HG03442 (cell line): ENCODE measurements around the gene S100A10.

ENCODE experiments used
- ATAC-seq: cut with Tn5 transposase; IDR thresholded peaks from one replicate; pipeline ENCODE4 v1.9.1; 2021; ENCODE audit warnings: mild to moderate bottlenecking, moderate library complexity; ENCODE audit not compliant: unreplicated experiment

Gene S100A10

GRCh38 chr1:152013664-152014237, 20.1 kb upstream of the S100A10 start:
- ATAC-seq = no peak

- no peak for ATAC-seq
These were observed 16.0 kb upstream of the S100A10 start for GRCh38 chr1:152009691-152010090.

- ATAC-seq = no peak
These were observed 13.4 kb upstream of the S100A10 start for GRCh38 chr1:152007047-152007446.

DNA sequence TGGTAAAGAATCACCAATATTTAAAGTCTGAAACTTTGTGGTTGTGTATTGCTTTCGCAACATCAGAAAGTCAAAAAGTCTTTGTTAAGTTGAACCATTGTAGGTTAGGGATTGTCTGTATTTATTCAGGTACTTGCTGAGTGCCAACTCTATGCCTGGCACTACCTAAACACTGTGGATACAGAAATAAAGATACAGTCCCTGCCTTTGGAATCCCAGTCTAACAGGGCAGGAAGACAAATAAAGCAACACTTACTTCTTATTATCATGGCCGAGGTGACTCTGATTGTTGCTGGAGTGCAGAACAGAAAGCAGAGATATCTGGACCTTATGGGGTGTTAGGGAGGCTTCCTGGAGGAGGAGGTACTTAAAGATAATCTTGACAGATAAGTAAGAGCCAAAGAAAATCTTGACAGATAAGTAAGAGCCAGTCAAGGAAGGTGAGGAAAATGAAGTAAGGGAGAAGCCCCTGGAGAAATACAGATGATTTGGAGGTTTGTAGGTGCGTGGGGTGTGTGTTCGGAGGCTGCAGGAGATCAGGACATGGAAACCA, 11.8 kb upstream of the S100A10 start:
- no peak for ATAC-seq

DNA sequence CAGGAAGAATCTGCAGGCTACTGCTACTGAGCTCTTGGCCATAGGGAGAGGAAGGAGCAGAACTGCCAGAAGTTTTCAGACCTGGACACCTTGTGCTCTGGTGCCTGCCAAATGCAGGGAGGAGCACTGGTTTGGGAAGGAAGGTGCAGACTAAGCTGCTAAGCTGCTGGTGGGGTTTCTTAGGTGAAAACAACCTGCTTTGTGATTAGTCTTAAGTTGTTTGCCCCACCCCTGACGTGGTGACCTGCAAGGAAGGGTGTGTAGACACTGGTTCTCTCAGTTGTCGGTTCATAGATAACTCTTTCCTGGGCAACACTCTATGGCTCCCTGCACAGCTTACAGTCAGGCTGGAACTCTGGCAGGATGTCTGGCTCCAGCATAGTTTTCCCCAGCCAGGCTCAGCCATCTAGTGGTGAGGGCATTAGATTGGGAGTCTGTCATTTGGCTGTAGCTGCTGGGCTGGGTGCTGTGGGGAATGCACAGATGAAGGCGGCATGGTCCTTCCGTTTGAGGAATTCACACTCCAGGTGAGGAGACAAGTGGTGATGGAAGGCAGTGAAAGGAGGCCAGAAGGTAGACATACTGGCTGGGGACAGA, 10.3 kb upstream of the S100A10 start:
- ATAC-seq = no peak

GRCh38 chr1:152002960-152003359, 9.3 kb upstream of the S100A10 start:
- ATAC-seq = no peak

DNA sequence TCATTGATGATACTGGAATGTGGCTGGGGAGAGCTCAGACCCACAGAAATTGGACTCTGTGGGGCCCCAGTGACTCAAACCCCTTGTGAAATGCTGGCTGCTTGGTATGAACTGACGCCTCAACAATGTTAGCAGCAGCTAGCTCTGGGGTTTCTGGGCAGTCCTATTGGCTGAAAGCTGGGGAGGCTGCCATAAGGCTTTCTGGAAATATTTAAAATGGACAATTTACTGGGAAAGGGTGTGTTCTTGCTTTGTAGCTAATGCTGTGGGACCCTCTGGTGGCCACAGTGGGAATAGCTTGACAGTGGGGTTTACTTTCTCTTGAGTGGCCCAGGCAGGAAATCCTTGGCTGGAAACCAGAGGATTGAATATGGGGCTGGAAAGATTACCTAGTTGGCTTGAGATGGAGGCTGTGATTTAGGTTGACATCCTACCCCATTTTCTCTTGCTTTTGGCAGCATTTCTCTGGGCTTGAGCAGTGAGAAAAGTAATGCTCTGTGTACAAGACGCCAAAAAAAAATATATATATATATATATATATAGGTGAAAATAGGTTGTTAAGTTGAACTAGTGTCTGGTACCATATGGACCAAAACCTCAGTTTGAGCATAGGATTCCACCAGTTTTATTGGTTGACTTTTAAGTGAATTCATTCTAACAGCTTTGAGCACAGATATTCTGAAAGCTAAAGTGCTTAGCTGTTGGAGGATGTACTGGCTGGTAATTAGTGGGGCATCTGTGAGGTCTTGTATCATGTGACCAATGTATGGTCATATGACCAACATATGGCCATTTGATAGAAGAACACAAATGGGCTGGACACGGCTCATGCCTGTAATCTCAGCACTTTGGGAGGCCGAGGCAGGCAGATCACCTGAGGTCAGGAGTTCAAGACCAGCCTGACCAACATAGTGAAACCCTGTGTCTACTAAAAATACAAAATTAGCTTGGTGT, 8.2 kb upstream of the S100A10 start:
- no peak for ATAC-seq

DNA sequence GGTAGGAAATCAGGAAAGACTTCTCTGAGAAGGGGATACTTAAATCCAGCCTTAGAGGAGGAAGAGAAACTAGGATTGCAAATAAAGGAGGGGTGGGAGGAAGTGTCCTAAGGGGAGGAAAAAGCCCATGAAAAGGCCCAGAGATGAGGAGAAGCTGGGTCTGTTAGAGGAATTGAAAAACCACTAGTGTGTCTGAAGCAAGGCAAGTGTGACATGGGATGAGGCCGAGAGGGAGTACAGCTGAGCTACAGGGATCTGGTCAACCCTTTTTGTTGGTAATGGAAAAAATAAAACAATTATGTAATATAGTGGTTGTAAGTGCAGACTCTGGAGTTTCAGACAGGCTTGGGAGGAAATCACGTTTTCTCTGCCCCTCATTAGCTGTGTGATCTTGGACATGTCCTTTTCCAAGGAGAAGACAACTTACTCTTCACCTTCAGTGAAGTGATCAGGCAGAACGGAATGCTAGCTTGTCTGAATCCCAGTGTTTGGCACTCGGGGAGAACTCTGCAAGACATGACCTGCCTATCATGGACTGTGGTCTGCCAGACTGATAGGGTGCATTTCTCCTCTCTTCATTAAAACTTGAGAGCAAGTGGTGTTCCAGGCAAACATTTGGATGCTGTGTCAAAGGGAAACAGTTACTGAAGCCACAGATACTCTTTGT, 7.4 kb upstream of the S100A10 start:
- ATAC-seq = no peak

- ATAC-seq = no peak
These were observed 5.1 kb upstream of the S100A10 start for GRCh38 chr1:151998611-151999362.

DNA sequence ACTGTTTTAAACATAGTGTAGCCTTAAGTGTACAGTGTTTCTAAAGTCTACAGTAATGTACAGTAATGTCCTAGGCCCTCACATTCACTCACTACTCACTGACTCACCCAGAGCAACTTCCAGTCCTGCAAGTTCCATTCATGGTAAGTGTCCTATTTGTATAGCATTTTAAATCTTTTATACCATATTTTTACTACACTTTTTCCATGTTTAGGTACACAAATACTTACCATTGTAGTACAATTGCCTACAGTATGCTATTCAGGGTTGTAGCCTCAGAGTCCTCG, 3.6 kb upstream of the S100A10 start:
- no peak for ATAC-seq

DNA sequence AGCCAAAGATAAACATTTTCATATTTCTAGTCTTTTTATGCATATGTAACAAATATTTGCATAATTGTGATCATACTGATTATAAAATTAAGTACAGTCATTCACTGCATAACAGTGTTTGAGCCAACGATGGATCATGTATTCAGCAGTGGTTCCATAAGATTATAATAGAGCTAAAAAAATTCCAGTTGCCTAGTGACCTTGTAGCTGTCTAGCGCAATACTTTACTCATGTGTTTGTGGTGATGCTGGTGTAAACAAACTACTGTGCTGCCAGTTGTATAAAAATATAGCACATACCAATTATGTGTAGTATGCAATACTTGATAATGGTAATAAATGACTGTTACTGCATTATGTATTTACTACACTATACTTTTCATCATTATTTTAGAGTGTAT, 2.1 kb upstream of the S100A10 start:
- ATAC-seq = no peak

GRCh38 chr1:151994956-151995355, 1.3 kb upstream of the S100A10 start:
- no peak for ATAC-seq

DNA sequence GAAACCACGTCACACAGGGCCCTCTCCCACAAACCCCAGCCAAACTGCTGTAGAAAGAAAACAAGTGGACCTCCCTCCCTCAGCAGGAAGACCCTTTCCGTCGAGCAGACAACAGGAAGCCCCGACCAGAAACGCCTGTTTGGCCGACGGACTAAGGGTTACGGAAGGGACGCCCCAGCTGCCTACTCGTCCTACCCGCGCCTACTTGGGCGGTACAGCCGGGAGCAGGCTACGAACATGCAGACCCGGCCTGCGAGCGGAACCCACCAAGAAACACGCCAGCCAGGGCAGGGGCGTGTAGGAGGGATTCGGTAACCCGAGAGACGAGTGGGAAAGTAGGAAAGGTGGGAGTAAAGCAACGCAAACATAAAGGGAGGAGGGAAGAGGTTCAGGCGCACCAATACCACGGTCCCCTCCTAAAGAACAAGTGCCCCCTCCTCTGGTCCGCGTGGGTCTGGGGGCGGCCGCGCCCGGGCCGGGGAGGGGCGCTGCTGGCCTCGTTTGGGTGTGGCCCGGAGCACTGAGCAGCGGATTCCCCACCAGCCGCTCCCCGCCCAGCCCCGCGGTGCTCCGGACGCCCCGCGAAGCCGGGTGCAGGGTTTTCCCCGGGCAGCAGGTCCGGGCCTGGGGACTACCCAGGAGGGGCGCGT, 450 bp downstream of the S100A10 start:
- ATAC-seq = no peak

DNA sequence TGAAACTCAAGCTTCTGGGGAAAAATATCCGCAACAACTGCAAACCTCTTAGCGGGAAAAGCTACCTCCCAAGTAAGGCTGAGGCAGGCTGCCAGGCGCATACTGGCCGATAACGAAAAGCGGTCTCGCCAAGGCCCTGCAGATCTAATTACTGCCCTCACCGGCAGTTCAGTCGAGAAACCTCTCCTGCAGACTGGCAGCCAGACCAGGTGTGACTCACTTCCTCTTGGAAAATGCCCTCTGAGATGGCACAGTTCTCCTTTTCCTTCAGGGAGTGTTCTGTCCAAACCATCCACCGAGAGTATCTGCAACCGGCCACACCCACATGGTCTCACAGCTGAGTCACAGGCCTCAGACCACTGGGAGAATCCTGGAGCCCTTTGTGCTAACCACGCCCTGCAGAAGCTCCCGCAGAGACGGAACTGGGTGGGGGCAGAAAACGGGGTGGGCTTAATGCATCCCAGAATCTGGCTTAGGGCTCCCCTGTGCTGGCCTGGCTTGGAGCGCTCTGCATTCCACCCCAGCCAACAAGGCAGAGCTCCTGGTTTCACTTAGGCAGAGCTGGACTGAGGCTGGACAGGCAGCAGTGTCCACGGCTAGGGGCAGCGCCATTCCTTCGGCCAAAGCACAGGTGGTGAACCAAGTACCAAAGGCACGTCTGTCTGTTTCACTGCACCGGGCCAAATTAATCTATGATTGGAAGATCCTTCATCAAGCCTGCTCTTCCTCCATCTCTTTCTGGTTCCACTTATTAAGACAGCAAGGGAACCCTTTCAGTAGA, 1.2 kb downstream of the S100A10 start:
- ATAC-seq = no peak

DNA sequence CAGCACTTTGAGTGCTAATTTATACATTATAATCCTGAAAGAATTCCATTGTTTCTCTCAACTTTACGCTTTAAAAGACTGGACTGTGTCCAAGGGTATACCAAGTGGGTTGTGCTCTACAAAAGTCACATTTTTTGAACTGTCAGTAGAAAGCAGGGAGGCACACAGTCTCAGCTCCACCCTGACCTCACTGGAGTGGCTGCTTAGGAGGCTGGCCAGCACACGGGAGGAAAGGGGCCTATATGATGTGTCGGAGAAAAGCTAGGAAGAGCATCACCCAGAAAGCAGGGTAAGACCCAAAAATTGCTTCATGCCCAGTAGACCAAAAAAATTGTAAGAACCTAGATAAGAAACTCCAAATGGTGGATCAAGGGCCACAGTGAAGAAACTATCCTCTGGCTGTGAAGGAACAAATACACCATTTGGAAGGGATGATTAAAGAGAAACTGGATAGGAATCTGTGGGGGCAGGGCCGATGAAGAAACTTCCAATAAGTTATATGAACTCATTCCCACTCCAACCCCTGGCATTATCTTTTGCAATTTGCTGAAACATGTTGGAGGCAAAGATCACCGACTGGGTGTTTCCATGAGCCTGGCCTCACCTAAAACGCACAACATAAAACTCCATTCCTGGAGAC, 1.9 kb downstream of the S100A10 start:
- ATAC-seq = no peak

- no peak for ATAC-seq
These were observed 2.8 kb downstream of the S100A10 start for GRCh38 chr1:151990856-151991198.

DNA sequence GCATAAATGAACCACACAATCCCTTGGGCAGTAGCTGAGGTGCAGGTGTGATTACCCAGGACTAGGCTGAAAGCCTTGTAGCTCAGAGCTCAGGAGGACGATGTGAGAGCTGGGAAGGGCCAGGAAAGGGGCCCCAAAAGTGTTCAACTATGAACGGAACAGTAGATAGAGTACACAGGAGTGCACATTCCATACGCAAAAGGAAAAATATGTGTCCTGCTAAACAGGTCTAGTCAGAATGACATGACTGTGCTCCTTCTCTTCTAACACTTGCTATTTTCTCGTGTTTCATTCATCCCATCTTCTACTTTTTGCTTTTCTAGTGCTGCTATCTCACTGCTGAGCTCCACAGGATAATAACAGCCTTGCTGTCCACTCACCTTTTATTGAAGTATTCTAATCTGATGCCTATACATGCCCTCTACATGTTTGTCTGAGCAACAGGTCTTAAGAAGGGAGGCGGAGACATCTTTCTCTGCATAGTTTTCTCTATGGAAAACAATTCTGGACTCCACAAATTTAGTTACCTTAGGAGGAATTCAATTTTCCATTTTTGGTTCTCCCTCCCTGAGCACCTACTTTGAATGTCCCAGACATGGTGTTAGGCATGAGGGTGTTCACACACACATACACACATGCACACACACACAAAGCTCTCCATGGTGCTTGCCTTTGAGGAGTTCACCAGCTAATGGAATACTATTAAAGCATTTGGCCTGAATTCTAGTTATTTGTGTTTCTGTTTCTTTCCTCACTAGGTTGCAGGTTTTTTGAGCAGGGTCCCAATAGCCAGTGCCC, 3.4 kb downstream of the S100A10 start:
- no peak for ATAC-seq

DNA sequence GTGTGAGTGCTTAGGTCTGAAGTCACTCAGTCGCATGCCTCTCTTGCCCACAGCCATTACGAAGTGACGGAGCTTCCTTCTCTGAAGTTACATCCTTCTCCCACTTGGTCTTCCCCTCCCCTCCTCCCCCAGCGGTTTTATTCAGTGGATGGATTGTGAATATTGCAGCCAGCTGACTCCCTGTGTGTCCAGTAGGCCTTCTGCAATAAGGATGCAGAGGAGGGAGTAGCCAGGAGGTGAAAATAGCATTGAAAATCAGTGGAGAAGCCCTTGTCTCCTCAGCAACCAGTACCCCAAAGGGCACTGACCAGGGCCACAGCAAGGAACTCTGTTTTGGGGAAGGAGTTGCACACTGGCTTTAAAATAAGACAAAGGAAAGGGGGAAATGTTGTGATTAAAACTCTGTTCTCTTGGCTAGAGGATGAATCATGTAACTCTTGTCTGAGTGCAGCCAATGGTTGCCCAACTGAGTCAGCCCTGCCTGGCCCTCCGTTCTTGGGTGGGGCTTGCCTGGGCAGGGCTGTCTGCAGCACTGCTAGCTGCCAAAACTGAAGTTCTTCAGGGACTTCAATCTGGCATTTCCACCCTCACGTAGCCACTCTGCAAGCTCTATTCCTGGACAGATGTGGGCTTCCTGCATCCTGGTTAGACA, 4.3 kb downstream of the S100A10 start:
- no peak for ATAC-seq
